CD14-positive monocyte (primary cell): Measurements from ENCODE around the gene GPHN. TPM values are rescaled to one million over a fixed set of nuclear protein-coding genes. Genes with fewer than 3 reads are reported as not detected.

Experiments used
- DNase-seq, 3 donors: peaks; one replicate each; pipeline ENCODE4 v3.0.0-alpha.2; 2011 to 2022
- H2AFZ ChIP-seq: 2 replicates; pipeline ENCODE4 v1.6.0; 2012; ENCODE audit warnings: mild to moderate bottlenecking, low read depth, low read length, inconsistent platforms; ENCODE audit not compliant: insufficient read depth, poor library complexity, severe bottlenecking
- H3K27ac ChIP-seq, 2 donors: 1 replicate in 1 of 2; 2 replicates in 1 of 2; pipeline ENCODE4 v1.5.1; 2012 to 2013; ENCODE audit warnings: low read length in 2 of 2, control low read depth in 1 of 2, inconsistent platforms in 1 of 2, low read depth in 1 of 2, mild to moderate bottlenecking in 1 of 2
- H3K27me3 ChIP-seq, 2 donors: one replicate each; pipeline versions ENCODE4 v1.6.0 to v1.6.1; 2011 to 2013; ENCODE audit warnings: low read length in 2 of 2; ENCODE audit not compliant: control insufficient read depth in 2 of 2, insufficient read depth in 2 of 2
- H3K36me3 ChIP-seq, 2 donors: replicated peaks in 1 of 2; 1 replicate in 1 of 2; 2 replicates in 1 of 2; pipeline versions ENCODE4 v1.5.1 to v1.6.1; 2012 to 2013; ENCODE audit warnings: low read length in 2 of 2, control low read depth in 1 of 2, inconsistent platforms in 1 of 2, mild to moderate bottlenecking in 1 of 2; ENCODE audit not compliant: insufficient read depth in 2 of 2, control insufficient read depth in 1 of 2
- H3K4me1 ChIP-seq, 2 donors: 1 replicate in 1 of 2; 2 replicates in 1 of 2; pipeline versions ENCODE4 v1.5.1 to v1.6.1; 2012 to 2013; ENCODE audit warnings: low read length in 2 of 2, control low read depth in 1 of 2, inconsistent platforms in 1 of 2, mild to moderate bottlenecking in 1 of 2, moderate library complexity in 1 of 2; ENCODE audit not compliant: insufficient read depth in 2 of 2, control insufficient read depth in 1 of 2
- H3K4me2 ChIP-seq: replicated peaks from 2 replicates; pipeline ENCODE3; 2012; ENCODE audit warnings: low read length, moderate library complexity, mild to moderate bottlenecking; ENCODE audit not compliant: poor library complexity, severe bottlenecking; ENCODE audit errors: extremely low read depth
- H3K4me3 ChIP-seq, 3 experiments: fragments of 200-600 bp in 1 of 3; sonication (generic) in 1 of 3; replicated peaks in 1 of 3; 1 replicate in 2 of 3; 2 replicates in 1 of 3; pipeline ENCODE4 v1.5.1; 2011 to 2013; ENCODE audit warnings: low read length in 3 of 3, mild to moderate bottlenecking in 3 of 3, control low read depth in 2 of 3, low read depth in 2 of 3, inconsistent platforms in 1 of 3, moderate library complexity in 1 of 3
- H3K79me2 ChIP-seq: 2 replicates; pipeline ENCODE4 v1.6.0; 2012; ENCODE audit warnings: mild to moderate bottlenecking, control low read depth, inconsistent platforms, low read length, moderate library complexity; ENCODE audit not compliant: insufficient read depth
- H3K9ac ChIP-seq: 2 replicates; pipeline ENCODE4 v1.6.0; 2017; ENCODE audit warnings: low read length, mild to moderate bottlenecking; ENCODE audit not compliant: insufficient read depth, poor library complexity, severe bottlenecking
- H3K9me3 ChIP-seq, 2 donors: replicated peaks in 1 of 2; 1 replicate in 1 of 2; 2 replicates in 1 of 2; pipeline versions ENCODE4 v1.5.1 to v1.6.1; 2012 to 2013; ENCODE audit warnings: low read length in 2 of 2, control low read depth in 1 of 2; ENCODE audit not compliant: control insufficient read depth in 1 of 2, insufficient read depth in 1 of 2
- H4K20me1 ChIP-seq: 2 replicates; pipeline ENCODE4 v1.6.0; 2012; ENCODE audit warnings: mild to moderate bottlenecking, low read length, control low read depth, moderate library complexity; ENCODE audit not compliant: insufficient read depth
- H3K27ac Mint-ChIP-seq, 7 donors: one replicate each; pipeline ENCODE4 v1.8.0; 2020; ENCODE audit warnings: mild to moderate bottlenecking in 7 of 7, mixed read lengths in 7 of 7, moderate library complexity in 6 of 7, inconsistent platforms in 2 of 7
- H3K27me3 Mint-ChIP-seq, 3 donors: one replicate each; pipeline ENCODE4 v1.8.0; 2021 to 2022; ENCODE audit warnings: low read depth in 3 of 3, mild to moderate bottlenecking in 3 of 3, mixed read lengths in 3 of 3, moderate library complexity in 3 of 3, inconsistent platforms in 1 of 3
- H3K36me3 Mint-ChIP-seq, 2 donors: one replicate each; pipeline ENCODE4 v1.8.0; 2020; ENCODE audit warnings: mixed read lengths in 2 of 2, inconsistent platforms in 1 of 2, mild to moderate bottlenecking in 1 of 2
- H3K4me1 Mint-ChIP-seq: one replicate; pipeline ENCODE4 v1.8.0; 2020; ENCODE audit warnings: mild to moderate bottlenecking, mixed read lengths
- H3K4me3 Mint-ChIP-seq, 2 donors: one replicate each; pipeline ENCODE4 v1.8.0; 2020; ENCODE audit warnings: mild to moderate bottlenecking in 2 of 2, mixed read lengths in 2 of 2, moderate library complexity in 1 of 2
- H3K9me3 Mint-ChIP-seq, 7 donors: one replicate each; pipeline ENCODE4 v1.8.0; 2020 to 2022; ENCODE audit warnings: mixed read lengths in 7 of 7, mild to moderate bottlenecking in 6 of 7, moderate library complexity in 6 of 7, inconsistent platforms in 2 of 7
- CTCF ChIP-seq: fragments of 200-600 bp; IDR thresholded peaks from one replicate; pipeline ENCODE4 v1.8.0; 2022; ENCODE audit warnings: antibody characterized with exemption, mild to moderate bottlenecking
- WGBS: methylation state at CpG from one replicate; pipeline ENCODE4 v1.1.5; 2013; ENCODE audit warnings: missing lambda C conversion rate; ENCODE audit not compliant: insufficient coverage; 5-methylcytosine and 5-hydroxymethylcytosine counted together
- intact Hi-C, 2 donors: fragments of 100-400 bp; cut with micrococcal nuclease; formaldehyde crosslinking; loops; one replicate each; pipeline versions ENCODE4 v1.15.0 to v1.15.1; 2023
- polyA plus RNA-seq, 3 donors: library from polyadenylated mRNA; depleted of rRNA in 1 of 3; unstranded in 2 of 3; stranded (reverse) in 1 of 3; fragments of 300-500 nt in 2 of 3; fragments of >200 nt in 1 of 3; fragmentation: Illumina TruSeq in 2 of 3; gene quantifications; 1 replicate in 2 of 3; 2 replicates in 1 of 3; pipeline ENCODE4 v1.2.3, GENCODE V29; 2012 to 2021

The GPHN gene
- polyA plus RNA-seq, 3 donors, result 1.9 to 3.1 (median 3.0) TPM

GRCh38 chr14:67019796-67020195, 511.8 kb downstream of the GPHN start:
- DNase-seq, result no peak
- H3K9ac ChIP-seq, result no peak overlapping the region
- no peaks in the 10 kb centered on the region for H3K27me3 ChIP-seq
- intact Hi-C loops, result no loop called here
- no peak overlapping the region for H3K4me3 ChIP-seq
- H4K20me1 ChIP-seq, result no peaks in the 10 kb centered on the region
- H3K36me3 ChIP-seq, result no peaks in the 10 kb centered on the region
- H3K4me1 Mint-ChIP-seq, result peaks cover 4% of the 10 kb centered on the region
- no peak overlapping the region for H2AFZ ChIP-seq
- H3K79me2 ChIP-seq, result no peaks in the 10 kb centered on the region
- peaks cover 0 to 4% (median 2%) of the 10 kb centered on the region in 7 donors for H3K9me3 Mint-ChIP-seq
- H3K4me1 ChIP-seq, result no peaks in the 10 kb centered on the region
- no peak overlapping the region for H3K4me3 Mint-ChIP-seq
- WGBS, result no CpG with 5 or more reads among the region's 3 CpGs
- no peak overlapping the region for H3K27ac Mint-ChIP-seq
- H3K36me3 Mint-ChIP-seq, result no peaks in the 10 kb centered on the region
- H3K4me2 ChIP-seq, result no peak overlapping the region
- no peaks in the 10 kb centered on the region for H3K27me3 Mint-ChIP-seq
- no peak overlapping the region for H3K27ac ChIP-seq
- peaks cover 2 to 4% of the 10 kb centered on the region in 2 donors for H3K9me3 ChIP-seq
- TF ChIP-seq CTCF, result no peak

- Mint-ChIP-seq H3K9me3 (peaks cover 12 to 25% (median 19%) of the 10 kb centered on the region in 7 donors), H3K4me3 (no peak overlapping the region), H3K27ac (peak overlapping the region in 1 of 7 donors; percentile 12), H3K36me3 (peaks cover 0 to 4% of the 10 kb centered on the region in 2 donors), H3K4me1 (no peaks in the 10 kb centered on the region), H3K27me3 (no peaks in the 10 kb centered on the region)
- no peaks in the 10 kb centered on the region for H3K36me3 ChIP-seq
- no peaks in the 10 kb centered on the region for H3K27me3 ChIP-seq
- no peak overlapping the region for H3K27ac ChIP-seq
- H4K20me1 ChIP-seq, result no peaks in the 10 kb centered on the region
- no peak overlapping the region for H3K4me3 ChIP-seq
- no CpG with 5 or more reads among the region's 3 CpGs for WGBS
- H2AFZ ChIP-seq, result no peak overlapping the region
- no peak for DNase-seq
- no peaks in the 10 kb centered on the region for H3K4me1 ChIP-seq
- no peak for TF ChIP-seq CTCF
- H3K4me2 ChIP-seq, result no peak overlapping the region
- H3K9ac ChIP-seq, result no peak overlapping the region
- peaks cover 7 to 12% of the 10 kb centered on the region in 2 donors for H3K9me3 ChIP-seq
- intact Hi-C loops, result no loop called here
- H3K79me2 ChIP-seq, result no peaks in the 10 kb centered on the region
These were observed 524.2 kb downstream of the GPHN start for GRCh38 chr14:67031920-67032774.
